Activated CD8-positive, alpha-beta memory T cell treated with anti-CD3 and anti-CD28 coated beads, Interleukin-2, amount 10 ng/mL, durations not matched to agents 7 days and 5 days (primary cell): ENCODE results near the gene DUS2. TPM values are rescaled to one million over a fixed set of nuclear protein-coding genes. Genes with fewer than 3 reads are reported as not detected.
A peak's percentile ranks its signal among the peaks of the same experiment; 100 is the strongest.

Source experiments
- ATAC-seq: fragments of 150-1000 bp; cut with Tn5 transposase; one replicate; pipeline ENCODE4 v1.10.0; 2021; ENCODE audit warnings: moderate library complexity
- CTCF ChIA-PET: fragments of 350-600 bp; sonication (Branson Sonifier 250); formaldehyde crosslinking; loops from one replicate; lab custom pipeline; 2021; ENCODE audit warnings: antibody characterized with exemption; lab: Charles Lee
- DNase-seq: peaks from one replicate; pipeline ENCODE4 v3.0.0-alpha.2; 2020
- H3K27ac Mint-ChIP-seq: one replicate; pipeline ENCODE4 v1.8.0; 2021; ENCODE audit warnings: mild to moderate bottlenecking, mixed read lengths
- H3K27me3 Mint-ChIP-seq: one replicate; pipeline ENCODE4 v1.8.0; 2021; ENCODE audit warnings: mixed read lengths
- H3K36me3 Mint-ChIP-seq: one replicate; pipeline ENCODE4 v1.8.0; 2021; ENCODE audit warnings: mild to moderate bottlenecking, mixed read lengths
- H3K4me1 Mint-ChIP-seq: one replicate; pipeline ENCODE4 v1.8.0; 2021; ENCODE audit warnings: mixed read lengths
- H3K4me3 Mint-ChIP-seq: one replicate; pipeline ENCODE4 v1.8.0; 2021; ENCODE audit warnings: mild to moderate bottlenecking, moderate library complexity, mixed read lengths
- H3K9me3 Mint-ChIP-seq: one replicate; pipeline ENCODE4 v1.8.0; 2022; ENCODE audit warnings: low read depth, mixed read lengths
- total RNA-seq, 2 experiments: library from RNA; stranded (reverse); gene quantifications; one replicate each; pipeline ENCODE4 v1.2.3, GENCODE V29; 2021

DUS2 gene
- total RNA-seq, 2 experiments from 2014 or later, result 28.4 to 32.0 TPM

DNA sequence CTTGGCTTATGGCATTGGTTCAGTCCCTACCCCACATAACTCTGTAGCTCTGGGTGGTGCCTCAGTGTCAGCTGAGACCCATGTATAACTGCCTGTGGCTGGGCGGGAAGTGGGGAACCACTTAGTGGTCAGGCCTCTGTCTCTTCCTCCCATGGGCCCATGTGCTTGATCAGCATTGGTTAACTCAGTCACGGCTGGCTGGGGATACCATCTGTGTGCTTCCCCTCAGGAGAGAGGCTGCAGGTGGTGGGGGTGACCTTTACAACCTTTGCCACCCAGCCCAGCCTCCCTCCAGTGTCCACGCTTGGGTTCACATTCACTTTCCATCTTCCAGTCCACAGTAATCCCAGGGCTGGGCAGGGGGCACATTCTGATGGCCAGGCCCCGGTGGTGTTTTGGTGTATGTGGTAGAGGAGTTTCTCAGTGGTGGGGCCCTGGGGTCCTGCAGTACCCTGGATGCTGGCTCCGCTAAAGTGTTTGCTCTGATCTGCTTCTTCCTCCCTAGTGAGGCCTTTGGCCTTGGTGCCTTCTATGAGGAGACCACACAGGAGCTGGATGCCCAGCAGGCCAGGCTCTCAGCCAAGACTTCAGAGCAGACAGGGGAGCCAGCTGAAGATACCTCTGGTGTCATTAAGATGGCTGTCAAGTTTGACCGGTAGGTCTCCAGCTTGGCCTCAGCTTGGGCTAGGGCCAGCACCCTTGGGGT lies 51.9 kb downstream of the DUS2 start:
- H3K27ac Mint-ChIP-seq, result peak overlapping the region; percentile 93
- peak overlapping the region; percentile 38 for H3K4me3 Mint-ChIP-seq
- peaks cover 89% of the 10 kb centered on the region for H3K4me1 Mint-ChIP-seq
- no peaks in the 10 kb centered on the region for H3K9me3 Mint-ChIP-seq
- ATAC-seq, result peak; percentile 71
- CTCF ChIA-PET, result interaction anchor here (0.6 to 17.1 kb wide), 11 partner anchors 8 to 191 kb away, joined by 3 to 211 read pairs (median 7); partner anchors contain the start of genes DPEP3, NFATC3 and SLC7A6
- no peaks in the 10 kb centered on the region for H3K27me3 Mint-ChIP-seq
- peaks cover 64% of the 10 kb centered on the region for H3K36me3 Mint-ChIP-seq
- peak; percentile 98 for DNase-seq

DNA sequence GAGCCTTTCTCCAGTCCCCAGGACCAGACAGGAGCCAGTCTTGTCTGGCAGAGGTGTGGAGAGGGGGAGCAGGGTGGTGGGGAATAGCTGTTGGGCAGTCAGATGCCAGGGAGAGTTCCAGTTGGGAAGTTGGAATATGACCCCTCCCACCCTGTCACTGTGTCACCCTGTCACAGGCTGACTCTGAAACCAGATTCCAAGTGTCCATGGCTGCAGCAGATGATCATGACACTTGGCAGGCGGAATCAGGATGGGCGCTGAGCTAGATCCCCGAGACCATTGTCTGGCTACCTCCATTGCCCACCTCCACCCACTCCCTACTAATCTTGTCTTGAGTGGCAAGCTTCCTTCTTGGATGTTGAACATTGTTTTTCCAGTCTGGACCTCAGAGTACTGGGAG lies 52.9 kb downstream of the DUS2 start:
- H3K27me3 Mint-ChIP-seq, result no peaks in the 10 kb centered on the region
- H3K27ac Mint-ChIP-seq, result peak overlapping the region; percentile 93
- H3K4me1 Mint-ChIP-seq, result peaks cover 86% of the 10 kb centered on the region
- ATAC-seq, result no peak
- H3K36me3 Mint-ChIP-seq, result peaks cover 58% of the 10 kb centered on the region
- H3K9me3 Mint-ChIP-seq, result no peaks in the 10 kb centered on the region
- no peak for DNase-seq
- no peak overlapping the region for H3K4me3 Mint-ChIP-seq
- CTCF ChIA-PET, result interaction anchor here (1.0 to 17.1 kb wide), 5 partner anchors 7 to 95 kb away, joined by 3 to 211 read pairs (median 7); partner anchors contain the start of genes DPEP3 and NFATC3

DNA sequence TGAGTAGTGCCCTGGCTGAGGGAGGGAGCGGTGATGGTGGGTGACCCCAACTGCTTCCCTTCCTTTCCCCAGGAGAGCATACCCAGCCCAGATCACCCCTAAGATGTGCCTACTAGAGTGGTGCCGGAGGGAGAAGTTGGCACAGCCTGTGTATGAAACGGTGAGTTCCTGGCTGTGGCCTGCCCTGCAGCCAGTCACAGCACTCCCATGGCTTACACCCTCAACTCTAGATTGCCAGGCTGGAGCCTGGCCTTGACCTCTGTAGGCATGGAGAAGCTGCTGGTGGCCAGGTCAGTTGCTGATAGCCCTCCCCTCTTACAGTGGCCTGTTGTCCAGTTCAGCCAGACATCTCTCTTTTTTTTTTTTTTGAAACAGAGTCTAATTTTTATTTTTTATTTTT lies 53.5 kb downstream of the DUS2 start:
- H3K36me3 Mint-ChIP-seq, result peaks cover 54% of the 10 kb centered on the region

DNA sequence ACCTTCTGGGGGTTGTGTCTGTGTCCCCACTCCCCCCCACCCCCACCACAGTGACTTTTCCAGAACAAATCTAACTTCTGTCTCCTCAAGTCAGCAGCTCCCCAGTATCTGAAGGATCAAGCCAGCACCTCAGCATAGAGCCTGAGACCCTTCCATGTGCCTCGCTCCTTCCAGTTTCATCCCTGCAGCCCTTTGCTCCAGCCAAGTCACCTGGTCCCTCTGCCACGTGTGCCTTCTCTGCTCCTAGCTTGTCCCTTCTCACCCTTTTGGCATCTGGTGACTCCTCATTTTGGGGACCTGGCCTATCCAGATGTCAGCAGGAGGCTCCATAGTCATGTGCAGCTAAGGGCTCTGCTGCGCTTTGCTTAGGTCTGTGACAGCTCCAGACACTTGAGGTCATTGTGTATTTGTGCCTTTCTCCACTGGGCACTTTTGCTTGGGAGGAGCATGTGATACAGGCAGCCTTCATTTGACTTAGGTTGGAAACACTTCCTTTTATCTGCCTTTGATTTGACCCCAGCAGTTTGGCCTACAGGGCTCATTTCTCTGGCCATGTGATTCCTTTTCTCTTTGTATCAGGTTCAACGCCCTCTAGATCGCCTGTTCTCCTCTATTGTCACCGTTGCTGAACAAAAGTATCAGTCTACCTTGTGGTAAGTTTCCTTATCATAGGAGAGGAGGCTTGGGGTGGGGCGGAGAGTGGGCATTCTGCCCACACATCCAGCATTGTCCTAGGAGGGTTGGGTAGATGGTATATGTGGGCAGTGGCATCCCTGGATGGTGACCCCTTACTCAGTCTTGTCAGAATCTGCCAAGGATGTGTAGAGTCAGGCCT lies 55.0 kb downstream of the DUS2 start:
- no peak for DNase-seq
- peaks cover 87% of the 10 kb centered on the region for H3K4me1 Mint-ChIP-seq
- no peaks in the 10 kb centered on the region for H3K27me3 Mint-ChIP-seq
- H3K27ac Mint-ChIP-seq, result peak overlapping the region; percentile 96
- no peaks in the 10 kb centered on the region for H3K9me3 Mint-ChIP-seq
- H3K36me3 Mint-ChIP-seq, result peaks cover 45% of the 10 kb centered on the region
- H3K4me3 Mint-ChIP-seq, result no peak overlapping the region
- CTCF ChIA-PET, result interaction anchor here (10.6 kb wide), 1 partner anchor 9 kb away, joined by 211 read pairs; no protein-coding TSS in a partner anchor
- no peak for ATAC-seq

More for the DNA sequence above, 53.5 kb downstream of the DUS2 start:
- Mint-ChIP-seq H3K4me1 (peaks cover 86% of the 10 kb centered on the region), H3K4me3 (no peak overlapping the region), H3K27me3 (no peaks in the 10 kb centered on the region), H3K9me3 (no peaks in the 10 kb centered on the region), H3K27ac (peak overlapping the region; percentile 93)
- DNase-seq (no peak), ATAC-seq (no peak)
- CTCF ChIA-PET, result interaction anchor here (1.5 to 17.1 kb wide), 3 partner anchors 6 to 13 kb away, joined by 7 to 211 read pairs (median 32); partner anchors contain the start of gene NFATC3

DNA sequence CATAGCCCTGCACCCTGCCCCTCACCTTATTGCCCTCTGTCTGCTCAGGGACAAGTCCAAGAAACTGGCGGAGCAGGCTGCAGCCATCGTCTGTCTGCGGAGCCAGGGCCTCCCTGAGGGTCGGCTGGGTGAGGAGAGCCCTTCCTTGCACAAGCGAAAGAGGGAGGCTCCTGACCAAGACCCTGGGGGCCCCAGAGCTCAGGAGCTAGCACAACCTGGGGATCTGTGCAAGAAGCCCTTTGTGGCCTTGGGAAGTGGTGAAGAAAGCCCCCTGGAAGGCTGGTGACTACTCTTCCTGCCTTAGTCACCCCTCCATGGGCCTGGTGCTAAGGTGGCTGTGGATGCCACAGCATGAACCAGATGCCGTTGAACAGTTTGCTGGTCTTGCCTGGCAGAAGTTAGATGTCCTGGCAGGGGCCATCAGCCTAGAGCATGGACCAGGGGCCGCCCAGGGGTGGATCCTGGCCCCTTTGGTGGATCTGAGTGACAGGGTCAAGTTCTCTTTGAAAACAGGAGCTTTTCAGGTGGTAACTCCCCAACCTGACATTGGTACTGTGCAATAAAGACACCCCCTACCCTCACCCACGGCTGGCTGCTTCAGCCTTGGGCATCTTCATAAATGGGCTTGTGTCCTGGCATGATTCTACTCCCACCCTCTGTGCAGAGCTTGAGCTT lies 55.8 kb downstream of the DUS2 start:
- Mint-ChIP-seq H3K4me3 (no peak overlapping the region), H3K9me3 (no peaks in the 10 kb centered on the region), H3K27ac (peak overlapping the region; percentile 96), H3K36me3 (peaks cover 44% of the 10 kb centered on the region), H3K27me3 (no peaks in the 10 kb centered on the region), H3K4me1 (peaks cover 91% of the 10 kb centered on the region)
- CTCF ChIA-PET, result interaction anchor here (1.0 to 10.6 kb wide), 3 partner anchors 10 to 38 kb away, joined by 4 to 211 read pairs (median 4); no protein-coding TSS in a partner anchor
- ATAC-seq (no peak), DNase-seq (no peak)

DNA sequence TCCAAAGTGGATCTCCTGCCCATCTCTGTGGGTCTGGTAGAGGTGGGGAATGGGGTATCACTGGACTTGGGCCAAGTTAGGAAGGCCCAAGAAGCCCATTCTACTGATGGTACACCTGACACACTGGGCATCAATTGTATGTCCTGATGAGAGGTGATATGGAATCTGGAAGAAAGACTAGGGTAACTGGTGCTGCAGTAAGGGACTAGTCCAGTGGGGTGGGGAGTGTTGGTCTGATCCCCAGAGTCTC lies 56.2 kb downstream of the DUS2 start:
- DNase-seq, result no peak
- no peaks in the 10 kb centered on the region for H3K9me3 Mint-ChIP-seq
- peak overlapping the region; percentile 96 for H3K27ac Mint-ChIP-seq
- CTCF ChIA-PET, result interaction anchor here (1.0 to 10.6 kb wide), 3 partner anchors 10 to 39 kb away, joined by 4 to 211 read pairs (median 4); no protein-coding TSS in a partner anchor
- H3K36me3 Mint-ChIP-seq, result peaks cover 40% of the 10 kb centered on the region
- peak overlapping the region; percentile 55 for H3K4me3 Mint-ChIP-seq
- H3K4me1 Mint-ChIP-seq, result peaks cover 91% of the 10 kb centered on the region
- no peak for ATAC-seq
- H3K27me3 Mint-ChIP-seq, result no peaks in the 10 kb centered on the region

DNA sequence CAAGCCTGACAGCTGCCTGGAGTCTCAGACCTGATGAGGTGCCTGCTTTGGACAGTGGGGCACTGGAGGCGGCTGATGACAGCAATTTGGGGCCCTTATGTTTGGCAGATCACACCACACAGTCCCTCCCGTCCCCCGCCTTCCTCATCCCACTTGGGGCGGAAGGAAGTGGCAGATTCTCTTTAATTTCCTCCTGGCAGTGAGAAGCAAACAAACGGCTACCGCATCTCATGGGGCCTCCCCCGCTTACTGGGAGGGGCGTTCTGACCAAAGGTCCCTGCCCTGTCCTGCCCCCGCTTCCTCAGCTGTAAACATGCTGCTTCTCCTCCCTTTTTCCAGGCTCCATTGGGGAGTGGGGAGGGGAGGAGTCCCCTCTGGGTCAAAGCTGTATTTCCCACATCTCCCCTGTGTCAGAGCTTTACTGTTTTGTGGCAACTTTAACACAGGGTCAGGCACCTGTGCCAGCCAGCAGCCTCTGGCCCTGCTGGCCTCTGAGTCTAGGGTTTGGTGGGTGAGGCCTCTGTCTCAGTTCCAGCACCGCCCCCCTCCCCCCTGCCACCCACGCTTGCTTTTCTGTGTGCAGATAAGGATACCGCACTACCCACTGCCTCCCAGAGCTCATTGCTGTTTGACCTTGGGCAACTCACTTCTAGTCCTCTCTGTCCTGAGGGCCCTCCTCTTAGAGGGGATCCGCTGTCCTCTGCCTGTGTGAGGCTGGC lies 56.7 kb downstream of the DUS2 start:
- Mint-ChIP-seq H3K36me3 (peaks cover 36% of the 10 kb centered on the region), H3K4me3 (peak overlapping the region; percentile 55), H3K27ac (peak overlapping the region; percentile 96), H3K9me3 (no peaks in the 10 kb centered on the region), H3K4me1 (peaks cover 88% of the 10 kb centered on the region), H3K27me3 (no peaks in the 10 kb centered on the region)
- ATAC-seq, result peak; percentile 42
- CTCF ChIA-PET, result interaction anchor here (1.0 to 10.6 kb wide), 4 partner anchors 11 to 158 kb away, joined by 3 to 211 read pairs (median 4); no protein-coding TSS in a partner anchor
- DNase-seq, result peak; percentile 92

DNA sequence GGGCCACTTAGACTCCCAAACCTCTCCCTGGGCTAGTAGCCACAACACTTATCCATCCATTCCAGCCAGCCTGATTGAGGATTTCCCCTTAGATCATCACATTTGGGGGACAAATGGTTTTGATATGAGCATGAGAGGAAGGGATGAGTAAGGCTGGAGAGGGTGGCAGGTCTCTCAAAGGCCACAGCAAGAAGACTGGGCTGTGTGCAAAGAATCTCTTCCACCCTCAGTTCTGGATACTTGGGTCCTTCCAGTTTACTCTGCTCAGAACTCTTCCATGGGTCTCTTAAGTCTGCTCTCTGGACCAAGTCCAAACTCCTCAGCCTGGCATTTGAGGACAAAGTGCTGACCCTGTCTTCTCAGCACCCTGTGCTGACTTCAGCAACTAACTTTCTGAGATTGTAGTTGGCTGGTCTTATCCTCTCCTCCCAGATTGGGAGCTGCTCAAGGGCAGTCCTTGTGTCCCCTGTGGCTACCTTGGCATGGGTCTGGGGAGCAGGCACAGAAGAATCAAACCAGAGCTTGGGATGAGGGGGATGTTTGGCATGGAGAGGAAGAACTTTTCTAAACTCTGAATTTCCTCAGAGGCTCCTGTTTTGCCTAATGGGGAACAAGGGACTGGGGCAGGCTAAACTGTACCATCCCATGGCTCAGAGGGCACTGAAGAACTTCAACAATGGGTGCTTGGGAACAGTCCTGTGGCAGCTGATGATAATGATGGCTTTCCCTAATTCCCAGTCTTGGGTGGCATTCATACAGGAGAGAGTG lies 59.0 kb downstream of the DUS2 start:
- peaks cover 30% of the 10 kb centered on the region for H3K36me3 Mint-ChIP-seq
- CTCF ChIA-PET, result interaction anchor here (10.6 kb wide), 1 partner anchor 13 kb away, joined by 211 read pairs; no protein-coding TSS in a partner anchor
- H3K27me3 Mint-ChIP-seq, result no peaks in the 10 kb centered on the region
- ATAC-seq, result no peak
- H3K4me3 Mint-ChIP-seq, result no peak overlapping the region
- H3K27ac Mint-ChIP-seq, result peak overlapping the region; percentile 96
- H3K9me3 Mint-ChIP-seq, result no peaks in the 10 kb centered on the region
- DNase-seq, result peak; percentile 57
- H3K4me1 Mint-ChIP-seq, result peaks cover 70% of the 10 kb centered on the region

DNA sequence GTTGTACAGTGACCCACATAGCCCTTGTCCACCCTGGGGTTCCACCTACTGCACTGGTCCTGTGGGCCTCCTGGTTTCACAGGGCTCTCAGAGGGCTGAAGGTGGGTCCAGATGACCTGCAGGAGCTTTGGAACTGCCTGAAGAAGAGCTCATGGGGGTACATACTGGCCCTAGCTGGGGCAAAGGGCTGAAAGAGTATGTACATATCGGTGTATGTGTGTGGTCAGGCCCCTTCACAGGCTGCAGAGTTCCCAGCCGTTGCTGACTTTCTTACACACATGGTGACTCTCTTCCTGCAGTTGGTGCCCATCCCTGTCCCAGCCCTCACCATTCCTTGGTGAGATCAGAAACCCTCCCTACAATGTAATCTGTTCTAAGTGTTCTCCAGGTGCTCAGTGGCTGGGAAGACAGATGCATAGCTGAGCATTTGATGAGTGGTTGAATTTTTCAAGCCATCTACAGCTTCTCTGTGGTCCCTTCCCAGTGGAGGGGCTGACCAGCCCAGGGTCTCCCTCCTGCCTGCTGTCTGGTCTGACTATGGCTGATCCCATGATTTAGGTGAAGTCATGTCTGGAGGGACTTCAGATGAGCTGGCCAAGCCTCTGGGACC lies 59.6 kb downstream of the DUS2 start:
- no peak for ATAC-seq
- Mint-ChIP-seq H3K9me3 (no peaks in the 10 kb centered on the region), H3K27me3 (no peaks in the 10 kb centered on the region), H3K4me1 (peaks cover 68% of the 10 kb centered on the region), H3K27ac (peak overlapping the region; percentile 96), H3K4me3 (no peak overlapping the region), H3K36me3 (peaks cover 27% of the 10 kb centered on the region)
- CTCF ChIA-PET, result interaction anchor here (10.6 kb wide), 1 partner anchor 14 kb away, joined by 211 read pairs; no protein-coding TSS in a partner anchor
- DNase-seq, result peak; percentile 41

DNA sequence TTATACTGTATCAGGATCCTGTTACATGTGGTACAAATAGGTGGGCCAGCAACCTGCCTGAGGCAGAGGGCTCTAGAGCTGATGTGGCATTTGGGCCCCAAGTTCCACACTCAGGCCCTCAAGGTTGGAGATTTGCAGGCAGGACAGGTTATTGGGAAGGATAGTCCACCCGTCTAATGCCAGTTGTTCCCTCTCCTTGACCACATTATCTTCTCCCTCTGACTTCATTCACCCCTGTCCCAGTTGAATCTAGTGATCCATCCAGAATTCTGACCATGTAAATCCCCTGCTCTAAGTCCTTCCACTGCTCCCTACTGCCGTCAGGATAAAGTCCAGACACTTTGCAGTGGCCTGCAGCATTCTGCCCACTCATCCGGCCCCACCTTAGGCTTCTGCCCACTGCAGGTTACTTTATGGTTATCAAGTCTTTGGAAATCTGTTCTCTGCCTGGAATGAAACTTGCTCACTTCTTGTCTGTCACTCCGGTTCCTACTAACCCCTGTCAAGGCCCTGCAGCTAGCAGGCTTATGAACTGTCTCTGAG lies 60.2 kb downstream of the DUS2 start:
- Mint-ChIP-seq H3K4me1 (peaks cover 66% of the 10 kb centered on the region), H3K9me3 (no peaks in the 10 kb centered on the region), H3K4me3 (no peak overlapping the region)

DNA sequence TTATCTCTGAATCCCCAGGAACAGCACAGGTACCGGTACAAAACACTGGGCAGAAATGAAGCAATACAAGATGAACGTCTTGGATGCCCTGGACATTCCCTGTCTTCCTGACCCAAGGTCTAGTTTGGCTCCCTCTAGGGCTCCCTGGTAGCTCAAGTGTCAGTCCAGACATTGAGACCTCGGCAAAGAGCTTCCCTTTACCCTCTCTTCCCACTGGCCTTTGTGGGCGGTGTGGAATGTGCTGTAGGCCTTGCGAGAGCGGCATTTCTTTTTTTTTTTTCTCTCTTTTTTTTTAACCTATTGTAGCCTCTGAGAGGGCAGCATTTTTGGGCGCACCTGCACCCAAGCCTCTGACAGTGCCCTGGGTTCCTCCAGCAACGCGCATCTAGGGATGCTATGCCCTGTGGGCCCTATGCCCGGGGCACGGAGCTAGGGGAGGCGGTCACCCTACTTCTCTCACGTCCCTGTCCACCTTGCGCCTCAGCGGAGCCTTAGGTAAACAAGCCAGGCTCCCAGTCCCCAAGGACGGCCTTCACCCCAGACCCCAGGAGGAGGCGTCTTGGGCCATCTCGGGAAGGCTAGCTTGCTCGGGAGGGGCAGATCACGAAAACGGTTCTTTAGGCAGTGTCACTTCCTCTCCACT lies 60.9 kb downstream of the DUS2 start:
- Mint-ChIP-seq H3K27ac (peak overlapping the region; percentile 91), H3K4me1 (peaks cover 63% of the 10 kb centered on the region), H3K36me3 (peaks cover 18% of the 10 kb centered on the region), H3K27me3 (no peaks in the 10 kb centered on the region), H3K9me3 (no peaks in the 10 kb centered on the region), H3K4me3 (peak overlapping the region; percentile 76)
- CTCF ChIA-PET, result interaction anchor here (0.7 to 10.6 kb wide), 9 partner anchors 10 to 268 kb away, joined by 3 to 211 read pairs (median 4); no protein-coding TSS in a partner anchor
- DNase-seq, result no peak
- ATAC-seq, result no peak

More for the DNA sequence above, 60.2 kb downstream of the DUS2 start:
- peak overlapping the region; percentile 91 for H3K27ac Mint-ChIP-seq
- peaks cover 22% of the 10 kb centered on the region for H3K36me3 Mint-ChIP-seq
- no peak for DNase-seq
- no peak for ATAC-seq
- H3K27me3 Mint-ChIP-seq, result no peaks in the 10 kb centered on the region
- CTCF ChIA-PET, result interaction anchor here (1.3 to 10.6 kb wide), 3 partner anchors 11 to 34 kb away, joined by 4 to 211 read pairs (median 11); no protein-coding TSS in a partner anchor
